K562 (cell line): ENCODE results near the gene YTHDF1. TPM values are rescaled to one million over a fixed set of nuclear protein-coding genes. Genes with fewer than 3 reads are reported as not detected.

Experiments used
- ATAC-seq: fragments of 200-7000 bp; cut with Tn5 transposase; 3 replicates; pipeline ENCODE4 v1.9.1; 2020; ENCODE audit warnings: moderate library complexity
- BruUV-seq: library from RNA; stranded (reverse); fragments of 400-500 nt; replicated peaks from 2 replicates; lab custom pipeline; 2021; lab: Mats Ljungman, UMichigan
- CTCF ChIA-PET: fragments of 300-600 bp; formaldehyde crosslinking; extraction: SDS; loops from one replicate; lab custom pipeline; 2021; ENCODE audit warnings: low intra/inter-chr PET ratio; lab: Yijun Ruan, JAX
- POLR2A ChIA-PET: fragments of 300-600, 350-650 bp; sonication (Branson Sonifier 250); formaldehyde crosslinking; extraction: SDS; loops from one replicate; lab custom pipeline; 2021; ENCODE audit warnings: antibody characterized with exemption, inconsistent platforms; lab: Yijun Ruan, JAX
- DNase-seq, 4 experiments: peaks; one replicate each; pipeline versions ENCODE4 v3.0.0 to v3.0.0-alpha.2; 2011 to 2018; ENCODE audit warnings: low spot score in 3 of 4, mixed read lengths in 3 of 4; ENCODE audit errors: extremely low read depth in 1 of 4
- FAIRE-seq: peaks from 2 replicates; lab custom pipeline; 2011; peaks lifted over from hg19 to GRCh38; lab: Jason Lieb, UNC
- H2AFZ ChIP-seq: 2 replicates; pipeline ENCODE4 v1.6.0; 2011; ENCODE audit warnings: low read depth, low read length, control low read depth, inconsistent platforms
- H3K27ac ChIP-seq: fragments of 200-600 bp; 3 replicates; pipeline ENCODE4 v1.8.0; 2011; ENCODE audit warnings: low read depth, mild to moderate bottlenecking, control low read depth, inconsistent platforms, low read length, moderate library complexity, mixed read lengths; ENCODE audit errors: extremely low read depth
- H3K27me3 ChIP-seq, 2 experiments: fragments of 300-600 bp in 1 of 2; 2 replicates in 1 of 2; 3 replicates in 1 of 2; pipeline versions ENCODE4 v1.6.0 to v1.8.0; 2011; ENCODE audit warnings: inconsistent platforms in 2 of 2, low read length in 2 of 2, mild to moderate bottlenecking in 1 of 2, mixed read lengths in 1 of 2, moderate library complexity in 1 of 2; ENCODE audit not compliant: control insufficient read depth in 2 of 2, insufficient read depth in 2 of 2
- H3K36me3 ChIP-seq: fragments of 300-600 bp; 3 replicates; pipeline ENCODE4 v1.8.0; 2011; ENCODE audit warnings: mild to moderate bottlenecking, low read length, inconsistent platforms; ENCODE audit not compliant: control insufficient read depth, insufficient read depth
- H3K4me1 ChIP-seq, 2 experiments: fragments of 200-600 bp in 1 of 2; replicated peaks in 1 of 2; 2 replicates in 1 of 2; 3 replicates in 1 of 2; pipeline versions ENCODE4 v1.5.1 to v1.8.0; 2011; ENCODE audit warnings: inconsistent platforms in 2 of 2, low read length in 2 of 2, mild to moderate bottlenecking in 1 of 2, mixed read lengths in 1 of 2, moderate library complexity in 1 of 2; ENCODE audit not compliant: control insufficient read depth in 2 of 2, insufficient read depth in 2 of 2
- H3K4me2 ChIP-seq: 2 replicates; pipeline ENCODE4 v1.6.1; 2011; ENCODE audit warnings: low read length, control low read depth, inconsistent platforms, mixed read lengths; ENCODE audit not compliant: insufficient read depth
- H3K4me3 ChIP-seq: fragments of 200-600 bp; sonication (generic), shearing (Covaris generic); 2 replicates; pipeline ENCODE4 v1.5.1; 2016; ENCODE audit warnings: control low read depth, inconsistent platforms
- H3K79me2 ChIP-seq: fragments of 200-600 bp; 3 replicates; pipeline ENCODE4 v1.8.0; 2011; ENCODE audit warnings: low read length, inconsistent platforms; ENCODE audit not compliant: control insufficient read depth, insufficient read depth
- H3K9ac ChIP-seq, 2 experiments: 2 replicates each; pipeline versions ENCODE4 v1.6.0 to v1.6.1; 2011; ENCODE audit warnings: low read depth in 2 of 2, low read length in 2 of 2, control low read depth in 1 of 2, inconsistent platforms in 1 of 2, mild to moderate bottlenecking in 1 of 2, mixed read lengths in 1 of 2; ENCODE audit not compliant: insufficient read depth in 1 of 2
- H3K9me1 ChIP-seq: one replicate; pipeline ENCODE4 v1.6.0; 2011; ENCODE audit warnings: inconsistent platforms, mild to moderate bottlenecking, low read length, moderate library complexity; ENCODE audit not compliant: control insufficient read depth, insufficient read depth
- H3K9me3 ChIP-seq: replicated peaks from 2 replicates; pipeline ENCODE4 v1.5.1; 2011; ENCODE audit warnings: low read depth, low read length, inconsistent platforms; ENCODE audit not compliant: control insufficient read depth, insufficient read depth
- H4K20me1 ChIP-seq: replicated peaks from 2 replicates; pipeline ENCODE4 v1.6.1; 2011; ENCODE audit warnings: low read length, inconsistent platforms, mixed read lengths; ENCODE audit not compliant: control insufficient read depth, insufficient read depth
- MBD2 ChIP-seq: sonication (generic); IDR thresholded peaks from 2 replicates; pipeline ENCODE4 v1.6.1; 2016; ENCODE audit warnings: low read depth, borderline replicate concordance
- MED1 ChIP-seq: sonication (generic); formaldehyde crosslinking; IDR thresholded peaks from 2 replicates; pipeline ENCODE4 v1.8.1; 2023; ENCODE audit warnings: missing genetic modification reagents, borderline replicate concordance
- POLR2A ChIP-seq: fragments of 450-650 bp; conservative IDR thresholded peaks from 2 replicates; pipeline ENCODE4 v1.6.1; 2016
- POLR2G ChIP-seq: fragments of 200-400 bp; formaldehyde crosslinking; IDR thresholded peaks from 2 replicates; pipeline ENCODE4 v1.6.1; 2017; ENCODE audit warnings: low read depth, mild to moderate bottlenecking, antibody characterized with exemption, low read length, moderate library complexity
- RBFOX2 ChIP-seq: fragments of 200-400 bp; formaldehyde crosslinking; IDR thresholded peaks from 2 replicates; pipeline ENCODE4 v1.6.1; 2017; ENCODE audit warnings: low read depth, mild to moderate bottlenecking, low read length, moderate library complexity
- RBM22 ChIP-seq: fragments of 200-400 bp; formaldehyde crosslinking; IDR thresholded peaks from 2 replicates; pipeline ENCODE4 v1.6.1; 2018; ENCODE audit warnings: low read length, low read depth; ENCODE audit not compliant: poor library complexity, severe bottlenecking
- ZKSCAN8 ChIP-seq: fragments of 200-800 bp; sonication (Bioruptor generic); IDR thresholded peaks from 2 replicates; pipeline ENCODE4 v1.6.1; 2016; ENCODE audit warnings: missing genetic modification characterization, missing compliant biosample characterization
- ZNF764 ChIP-seq: fragments of 250-450 bp; sonication (Bioruptor Pico); IDR thresholded peaks from 2 replicates; pipeline ENCODE4 v1.4.0; 2020; ENCODE audit warnings: low read depth, mild to moderate bottlenecking, moderate library complexity
- WGBS: fragments of 100-300 bp; shearing (Covaris generic); methylation state at CpG from one replicate; pipeline ENCODE4 v1.1.6; 2016; ENCODE audit warnings: low coverage, mixed read lengths; ENCODE audit not compliant: insufficient coverage; ENCODE audit errors: missing lambda C conversion rate; 5-methylcytosine and 5-hydroxymethylcytosine counted together
- in situ Hi-C: fragments of 300-500 bp; cut with MboI; formaldehyde crosslinking; loops from 4 replicates; pipeline ENCODE4 v1.15.0; 2018; ENCODE audit warnings: inconsistent platforms, mixed read lengths
- intact Hi-C: fragments of 100-400 bp; cut with micrococcal nuclease; formaldehyde crosslinking; loops from 2 replicates; pipeline ENCODE4 v1.14.2; 2022
- polyA plus RNA-seq, 8 experiments: library from polyadenylated mRNA; depleted of rRNA in 4 of 8; stranded (reverse) in 5 of 8; unstranded in 3 of 8; fragments of >200 nt; fragmentation: Nextera tagmentation in 2 of 8; fragmentation: Illumina TruSeq in 1 of 8; extraction: Ambion mirVana in 2 of 8; extraction: Trizol in 1 of 8; gene quantifications; 2 replicates each; pipeline versions ENCODE4 v1.2.1 to v1.2.3, GENCODE V29; 2011 to 2014; ENCODE audit warnings: inconsistent platforms in 1 of 8, missing spikeins in 1 of 8
- total RNA-seq, 7 experiments: library from RNA; depleted of rRNA in 6 of 7; stranded (reverse); fragments of >200 nt in 6 of 7; fragmentation: Illumina TruSeq in 2 of 7; extraction: Trizol in 2 of 7; gene quantifications; 2 replicates each; pipeline versions ENCODE4 v1.2.1 to v1.2.3, GENCODE V29; 2011 to 2021; ENCODE audit warnings: low replicate concordance in 1 of 7
- TF ChIP-seq, protein P1 (sequence below), 2 experiments: fragments of 450-650 bp in 1 of 2; sonication (generic) in 1 of 2; formaldehyde crosslinking; conservative IDR thresholded peaks; 2 replicates each; pipeline versions ENCODE4 v1.4.0 to v1.8.1; 2020 to 2022; ENCODE audit warnings: mild to moderate bottlenecking in 1 of 2, missing genetic modification reagents in 1 of 2

Gene YTHDF1
- total and polyA plus RNA-seq, 9 of the 15 experiments (the other 6 are each of a cell fraction or from before 2014, with no cell fraction given) = 10.1 to 42.4 (median 27.8) TPM

DNA sequence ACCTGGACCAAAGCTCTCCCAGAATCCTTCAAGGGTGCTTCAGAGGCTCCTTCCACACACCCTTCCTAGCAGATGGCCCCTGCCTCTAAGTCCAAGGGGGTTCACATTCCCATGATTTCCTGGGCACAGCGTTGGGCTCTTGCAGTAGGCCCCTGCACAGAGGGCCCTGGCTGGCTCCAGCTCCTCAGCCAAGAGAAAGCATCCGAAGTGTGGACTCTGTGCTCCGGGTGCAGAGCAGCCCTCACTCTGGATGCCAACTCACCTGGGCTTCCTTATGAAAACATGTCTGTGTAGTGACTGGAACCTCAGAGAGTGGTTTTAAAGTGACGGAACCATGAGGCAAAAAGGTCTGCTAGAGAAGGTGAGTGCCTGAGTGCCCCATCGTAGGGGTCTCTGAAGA, 11.6 kb downstream of the YTHDF1 start:
- no peak overlapping the region for H3K4me3 ChIP-seq
- no peak overlapping the region for H3K4me2 ChIP-seq
- no peak overlapping the region for H3K27ac ChIP-seq
- no peak overlapping the region for H3K9ac ChIP-seq
- no peak for ATAC-seq
- peaks cover 94% of the 10 kb centered on the region for H3K79me2 ChIP-seq
- no peaks in the 10 kb centered on the region for H3K9me1 ChIP-seq
- intact Hi-C loops (no loop called here), in situ Hi-C loops (no loop called here)
- ChIA-PET CTCF (no interaction called here), POLR2A (interaction anchor here (0.7 to 1.2 kb wide), 5 partner anchors 10 to 293 kb away, joined by 3 to 7 read pairs (median 4); no protein-coding TSS in a partner anchor)
- no peaks in the 10 kb centered on the region for H3K9me3 ChIP-seq
- peaks cover 56% of the 10 kb centered on the region for H4K20me1 ChIP-seq
- BruUV-seq = no TSS peak
- WGBS = 90% methylated on average over 5 of the region's 5 CpGs
- no peak for DNase-seq
- H2AFZ ChIP-seq = no peak overlapping the region
- no peak for FAIRE-seq
- H3K27me3 ChIP-seq = no peaks in the 10 kb centered on the region
- H3K4me1 ChIP-seq = peaks cover 0 to 11% of the 10 kb centered on the region in 2 experiments; a peak in 2 of 5 replicates
- peaks cover 95% of the 10 kb centered on the region for H3K36me3 ChIP-seq
- TF ChIP-seq MBD2 = no peak
- TF ChIP-seq, all 486 proteins: peak for 0

DNA sequence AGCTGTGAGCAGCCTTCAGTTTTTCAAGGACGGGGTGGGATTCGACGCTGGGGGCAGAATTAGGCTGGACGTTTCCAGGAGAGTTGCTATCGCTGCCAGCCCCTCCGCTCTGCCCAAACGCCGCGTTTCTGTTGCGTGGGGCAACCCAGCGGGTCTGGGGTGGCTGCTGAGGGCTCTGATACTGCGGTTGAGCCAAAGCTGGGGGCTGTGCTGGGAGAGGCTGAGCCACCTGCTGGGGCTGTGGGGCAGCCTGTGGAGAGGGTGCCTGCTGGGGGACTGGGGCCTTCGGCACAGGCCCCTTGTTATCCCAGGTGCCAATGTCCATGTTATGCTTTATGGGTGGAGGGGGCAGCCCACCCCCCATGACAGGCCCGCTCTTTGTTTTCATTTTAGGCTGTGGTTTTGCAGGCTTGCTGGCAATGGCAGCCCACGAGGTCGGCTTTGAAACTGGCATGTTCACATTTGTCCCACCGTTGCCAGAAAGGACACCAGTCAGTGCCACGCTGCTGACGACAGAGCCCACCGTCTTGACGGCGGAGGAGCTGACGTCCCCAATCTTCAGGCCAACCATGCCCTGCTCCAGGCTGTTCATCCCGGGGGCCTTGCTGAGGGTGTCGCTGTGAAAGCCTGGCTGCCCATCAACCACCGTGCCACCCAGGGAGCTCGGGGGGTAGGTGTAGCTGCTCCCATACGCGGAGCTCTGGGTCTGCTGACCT, 13.0 kb downstream of the YTHDF1 start:
- BruUV-seq = no TSS peak
- no peak overlapping the region for H3K27ac ChIP-seq
- H4K20me1 ChIP-seq = peaks cover 62% of the 10 kb centered on the region
- no peaks in the 10 kb centered on the region for H3K27me3 ChIP-seq
- 99% methylated on average over 23 of the region's 29 CpGs for WGBS
- H3K36me3 ChIP-seq = peaks cover 93% of the 10 kb centered on the region
- H3K9me1 ChIP-seq = no peaks in the 10 kb centered on the region
- CTCF ChIA-PET = no interaction called here
- H3K4me1 ChIP-seq = peaks cover 0 to 11% of the 10 kb centered on the region in 2 experiments; a peak in 3 of 5 replicates
- no peaks in the 10 kb centered on the region for H3K9me3 ChIP-seq
- DNase-seq = no peak
- no peak overlapping the region for H3K4me2 ChIP-seq
- H3K4me3 ChIP-seq = no peak overlapping the region
- H3K9ac ChIP-seq = no peak overlapping the region; a peak in 1 of 4 replicates
- peaks cover 94% of the 10 kb centered on the region for H3K79me2 ChIP-seq
- no peak for ATAC-seq
- no peak overlapping the region for H2AFZ ChIP-seq
- in situ Hi-C loops (no loop called here), intact Hi-C loops (no loop called here)
- no peak for FAIRE-seq
- POLR2A ChIA-PET = interaction anchor here (0.8 to 1.2 kb wide), 5 partner anchors 8 to 181 kb away, joined by 3 to 7 read pairs (median 3); no protein-coding TSS in a partner anchor
- TF ChIP-seq ZKSCAN8 = no peak
- TF ChIP-seq MED1 (CRISPR knock-in tag) = no peak
- TF ChIP-seq POLR2G = 0 out of 2 replicates have a peak, but pooled peaks have one; percentile 43
- TF ChIP-seq RBFOX2 = peak; percentile 32; the same call in 1 of the 2 replicates
- TF ChIP-seq ZNF764 = no peak
- peak; percentile 33 for TF ChIP-seq RBM22
- TF ChIP-seq POLR2A = 0 out of 2 replicates have a peak, but pooled peaks have one; percentile 12
- TF ChIP-seq, protein P1, sequence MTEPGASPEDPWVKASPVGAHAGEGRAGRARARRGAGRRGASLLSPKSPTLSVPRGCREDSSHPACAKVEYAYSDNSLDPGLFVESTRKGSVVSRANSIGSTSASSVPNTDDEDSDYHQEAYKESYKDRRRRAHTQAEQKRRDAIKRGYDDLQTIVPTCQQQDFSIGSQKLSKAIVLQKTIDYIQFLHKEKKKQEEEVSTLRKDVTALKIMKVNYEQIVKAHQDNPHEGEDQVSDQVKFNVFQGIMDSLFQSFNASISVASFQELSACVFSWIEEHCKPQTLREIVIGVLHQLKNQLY (CRISPR knock-in tag; conservative IDR thresholded peaks at IDR 0.05) = no peak
